HG02610 (cell line): ENCODE data around the gene TANGO6.

Source experiments
- ATAC-seq: cut with Tn5 transposase; IDR thresholded peaks from one replicate; pipeline ENCODE4 v1.9.1; 2021; ENCODE audit warnings: mild to moderate bottlenecking, moderate library complexity; ENCODE audit not compliant: unreplicated experiment

The TANGO6 gene

DNA sequence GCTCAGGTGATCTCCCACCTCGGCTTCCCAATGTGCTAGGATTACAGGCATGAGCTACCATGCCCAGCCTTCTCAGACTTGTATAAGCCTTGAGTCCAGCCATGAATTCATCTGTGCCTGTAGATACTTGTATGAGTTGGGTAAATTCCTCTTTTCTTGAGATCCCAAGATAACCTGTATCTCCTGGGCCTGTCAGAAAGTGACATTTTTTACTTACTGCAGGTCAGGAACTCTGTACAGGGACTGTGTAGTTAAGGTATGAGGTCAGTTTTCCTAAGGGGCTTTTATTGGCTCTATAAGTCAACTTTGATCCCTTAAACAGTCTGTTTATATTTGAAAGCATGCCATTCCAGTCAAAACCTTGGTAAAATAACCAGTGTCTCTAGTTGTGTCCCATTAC is 155.8 kb downstream of the TANGO6 start:
- no peak for ATAC-seq

DNA sequence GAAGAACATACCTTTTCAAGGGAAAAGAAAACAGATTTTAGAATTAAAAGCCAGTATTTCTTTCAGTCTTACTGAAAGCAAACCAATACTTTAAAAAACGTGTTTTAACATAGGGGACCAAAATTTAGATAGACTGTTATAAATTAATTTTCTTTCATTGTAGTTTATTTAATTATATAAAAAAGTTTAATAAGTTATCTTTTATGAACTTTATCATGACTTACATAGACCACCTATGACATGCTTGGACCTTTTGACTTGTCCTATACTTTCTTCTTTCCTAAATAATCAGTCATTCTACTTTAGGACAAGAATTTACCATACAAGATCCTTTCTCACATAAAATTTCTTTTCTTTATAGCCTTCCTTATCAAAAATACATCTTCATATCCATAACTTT is 160.2 kb downstream of the TANGO6 start:
- ATAC-seq: no peak

DNA sequence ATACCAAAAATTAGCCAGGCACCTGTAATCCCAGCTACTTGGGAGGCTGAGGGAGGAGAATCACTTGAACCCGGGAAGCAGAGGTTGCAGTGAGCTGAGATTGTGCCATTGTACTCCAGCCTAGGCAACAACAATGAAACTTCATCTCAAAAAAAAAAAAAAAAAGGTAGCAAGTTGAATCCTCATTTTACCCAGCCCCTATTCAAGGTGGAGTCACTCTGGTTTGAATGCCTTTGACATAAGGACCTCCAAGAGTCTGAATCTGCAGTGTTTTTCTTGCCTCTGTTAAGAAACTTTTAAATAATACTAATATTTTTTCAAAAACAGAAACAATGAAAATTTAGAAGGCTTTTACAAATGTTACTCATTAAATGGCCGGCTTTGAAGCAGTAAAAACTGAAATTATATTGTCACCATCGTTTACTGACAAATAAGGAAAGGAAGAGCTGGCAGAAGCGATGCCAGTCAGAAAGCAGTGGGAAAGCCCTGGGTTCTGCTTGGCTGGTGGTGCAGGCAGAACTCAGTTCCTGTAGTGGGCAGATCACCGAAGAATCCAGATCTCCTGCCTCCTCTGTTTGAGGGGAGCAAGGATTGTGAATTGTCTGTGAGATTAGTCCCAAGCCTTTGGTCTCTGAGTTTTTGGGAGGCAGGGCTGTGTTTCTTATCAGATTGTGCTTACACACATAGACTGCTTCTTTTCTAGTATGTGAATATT is 162.5 kb downstream of the TANGO6 start:
- ATAC-seq: peak; percentile 53

DNA sequence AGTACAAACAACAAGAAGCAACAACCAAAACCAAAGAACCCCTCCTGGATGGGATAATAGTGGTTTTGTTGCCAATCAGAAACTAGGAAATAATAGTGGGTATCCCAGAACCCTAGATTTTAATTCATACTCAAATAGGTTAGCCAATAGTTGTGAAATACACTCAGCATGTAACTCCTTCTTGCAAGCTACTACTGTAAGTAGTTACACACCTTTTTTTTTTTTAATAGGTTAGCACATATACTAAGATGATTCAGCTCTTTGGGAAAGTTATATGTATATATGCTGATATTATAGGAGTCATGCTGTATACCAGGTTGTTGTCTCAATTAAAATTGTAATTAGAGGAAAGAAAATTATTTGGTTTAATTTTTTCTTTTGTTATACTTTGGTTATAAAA is 169.6 kb downstream of the TANGO6 start:
- no peak for ATAC-seq

DNA sequence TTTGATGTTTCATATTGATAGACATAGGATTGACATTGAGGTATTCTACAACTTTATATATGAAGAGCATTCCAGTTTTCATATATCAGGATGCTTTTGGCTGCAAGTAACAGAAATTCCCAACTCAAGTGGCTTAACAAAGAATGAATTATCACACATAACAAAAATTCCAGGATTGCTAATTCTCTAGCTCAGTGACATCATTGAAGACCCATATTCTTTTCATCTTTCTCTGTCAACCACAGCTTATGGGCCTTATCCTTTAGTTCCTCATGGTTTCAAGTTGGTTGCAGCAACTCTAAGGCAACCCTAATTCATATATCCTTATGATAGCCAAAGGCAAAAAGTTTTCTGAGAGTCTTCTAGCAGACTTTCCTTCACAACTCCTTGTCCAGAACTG is 170.7 kb downstream of the TANGO6 start:
- no peak for ATAC-seq

DNA sequence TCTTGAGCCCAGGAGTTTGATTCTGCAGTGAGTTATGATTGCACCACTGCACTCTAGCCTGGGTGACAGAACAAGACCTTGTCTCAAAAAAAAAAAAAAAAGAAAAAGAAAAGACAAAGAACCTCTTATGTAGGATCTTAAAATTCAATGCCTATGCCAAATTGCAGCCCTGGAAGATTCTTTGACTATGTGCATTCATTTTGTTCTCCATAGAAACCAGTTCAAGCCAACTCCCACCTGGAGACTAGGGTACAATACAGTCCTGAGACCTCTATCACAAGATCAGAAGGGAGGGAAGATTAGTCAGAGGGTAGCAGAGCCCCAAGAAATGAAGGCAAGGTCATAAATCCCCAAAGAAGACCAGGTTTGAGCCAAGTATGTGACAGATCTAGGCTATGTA is 171.5 kb downstream of the TANGO6 start:
- no peak for ATAC-seq

DNA sequence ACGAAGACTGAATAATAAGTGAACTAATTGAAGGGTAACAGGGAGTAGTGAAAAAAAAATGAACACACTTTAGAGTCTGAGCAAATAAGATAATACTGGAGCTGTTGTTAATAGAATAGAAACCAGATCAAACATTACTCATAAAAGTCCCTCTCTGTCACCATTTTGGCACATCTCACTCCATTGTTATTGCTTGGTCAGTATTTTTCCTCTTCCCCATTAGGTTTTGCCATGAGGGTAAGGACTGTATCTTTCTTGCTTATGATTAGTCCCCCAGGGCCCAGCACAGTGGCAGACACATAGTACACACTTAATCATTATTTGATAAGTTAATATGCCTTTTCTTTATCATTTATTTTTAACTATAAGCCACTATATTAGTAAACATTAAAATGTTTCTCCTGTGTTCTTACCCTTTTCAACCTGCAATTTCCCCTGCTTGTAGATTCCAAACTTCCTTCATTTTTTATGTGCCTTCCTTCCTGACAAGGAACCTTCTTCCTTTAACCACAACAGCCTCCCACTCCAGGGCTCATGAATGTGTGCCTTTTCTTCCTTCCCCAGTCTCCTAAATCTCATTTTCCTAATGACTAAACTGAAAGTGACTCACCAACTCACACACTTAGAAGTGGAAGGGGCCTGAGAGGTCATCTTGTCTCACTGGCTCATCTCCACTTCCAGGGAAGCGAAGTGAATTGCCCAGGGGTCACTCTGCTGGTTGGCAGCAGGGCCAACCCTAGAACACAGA is 173.9 kb downstream of the TANGO6 start:
- no peak for ATAC-seq

DNA sequence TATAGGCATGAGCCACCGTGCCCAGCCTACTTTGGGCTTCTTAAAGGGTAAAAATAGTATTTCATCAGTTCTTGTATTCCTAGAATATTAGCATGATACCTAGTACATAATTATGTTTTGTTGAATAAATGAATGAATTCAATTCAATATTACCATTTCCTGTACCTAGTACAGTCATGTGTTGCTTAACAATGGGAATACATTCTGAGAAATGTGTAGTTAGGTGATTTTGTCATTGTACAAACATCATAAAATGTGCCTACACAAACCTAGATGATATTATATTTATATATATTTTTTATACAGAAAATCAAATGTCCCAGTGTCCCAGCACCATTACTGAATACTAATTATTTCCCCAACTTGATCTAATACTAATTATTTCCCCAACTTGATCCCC is 176.5 kb downstream of the TANGO6 start:
- no peak for ATAC-seq

DNA sequence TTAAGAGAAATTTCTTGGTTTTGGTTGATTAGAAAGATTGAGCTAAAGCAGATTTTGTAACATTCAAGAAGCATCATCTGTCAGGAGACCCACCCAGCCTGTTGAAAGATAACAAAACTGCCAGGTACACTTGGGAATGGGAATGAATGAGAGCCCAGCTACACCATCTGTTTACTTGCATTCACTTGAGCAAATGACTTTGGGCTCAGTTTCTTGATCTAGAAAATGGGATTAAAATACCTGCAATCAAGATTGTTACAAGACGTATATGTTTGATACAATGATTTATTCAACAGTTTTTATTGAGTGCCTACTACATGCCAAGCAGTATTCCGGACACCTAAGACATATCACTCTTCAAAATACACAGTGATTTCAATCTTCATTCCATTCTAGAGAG is 185.8 kb downstream of the TANGO6 start:
- ATAC-seq: no peak

DNA sequence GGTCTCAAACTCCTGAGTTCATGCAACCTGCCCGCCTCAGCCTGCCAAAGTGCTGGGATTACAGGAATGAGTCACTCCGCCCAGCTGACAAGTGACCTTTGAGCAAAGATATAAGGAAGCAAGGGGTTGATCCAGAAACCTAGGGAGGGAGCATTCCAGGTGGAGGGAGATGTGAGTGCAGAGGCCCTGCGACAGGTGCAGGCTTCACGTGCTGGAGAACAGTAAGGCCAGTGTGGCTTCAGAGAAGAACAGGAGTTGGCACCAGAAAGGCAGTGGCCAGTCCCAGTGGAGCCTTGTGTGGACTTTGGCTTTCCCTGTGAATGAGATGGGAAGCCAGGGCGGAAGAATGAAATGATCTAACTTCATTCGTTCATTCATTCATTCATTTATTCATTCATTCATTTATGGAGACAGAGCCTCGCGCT is 188.6 kb downstream of the TANGO6 start:
- ATAC-seq: no peak

DNA sequence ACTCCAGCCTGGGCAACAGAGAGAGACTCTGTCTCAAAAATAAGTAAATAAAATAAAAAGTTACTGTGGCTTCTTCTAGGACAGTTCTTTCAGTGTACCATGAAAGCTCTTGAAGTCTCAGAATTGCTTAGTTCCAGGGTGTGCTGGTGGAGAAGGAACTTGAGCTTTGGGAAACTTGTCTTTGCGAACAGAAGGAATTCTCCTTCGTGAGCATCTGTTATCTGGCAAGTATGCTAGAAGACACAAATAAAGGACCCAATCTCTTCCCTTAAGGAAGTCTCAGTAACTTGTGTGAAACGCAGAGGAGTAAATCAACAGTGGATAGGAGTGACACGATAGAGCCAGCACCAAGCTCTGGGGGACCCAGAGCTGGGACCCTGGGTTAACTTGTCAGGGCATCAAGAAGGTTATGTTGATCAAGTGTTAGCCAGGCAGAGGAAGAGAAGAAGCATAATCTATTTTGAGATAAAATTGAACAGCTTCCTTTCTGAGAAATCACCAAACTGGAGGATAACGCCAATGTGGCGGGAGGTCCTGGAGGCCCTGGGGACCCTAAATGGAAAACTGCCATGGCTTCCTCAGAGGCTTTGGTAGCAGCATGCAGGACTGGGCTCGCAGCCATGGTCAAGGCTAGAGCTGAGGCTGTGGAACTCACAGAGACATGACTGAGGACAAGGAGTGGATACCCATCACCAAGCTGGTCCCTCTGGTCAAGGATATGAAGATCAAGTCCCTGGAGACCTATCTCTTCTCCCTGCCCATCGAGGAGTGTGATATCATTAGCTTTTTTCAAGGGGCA is 190.0 kb downstream of the TANGO6 start:
- ATAC-seq: no peak

DNA sequence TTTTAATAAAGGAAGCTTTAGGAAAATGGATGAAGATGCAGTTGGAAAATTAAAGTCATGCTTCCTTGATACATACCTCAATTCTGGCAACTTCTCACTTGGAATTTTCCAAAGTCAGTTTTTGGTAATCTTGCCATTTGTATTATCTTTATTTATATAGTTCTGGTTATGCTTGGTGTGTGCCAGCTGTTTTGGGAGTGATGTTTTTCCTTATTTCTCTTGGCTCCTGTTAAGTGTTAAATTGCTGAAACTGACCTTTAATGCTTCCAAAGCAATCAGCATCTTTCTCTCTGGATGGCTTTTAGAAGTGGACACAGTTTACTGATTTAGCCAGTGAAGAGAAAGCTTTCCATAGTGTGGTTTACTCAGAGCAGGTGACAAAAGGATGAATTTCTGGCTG is 192.0 kb downstream of the TANGO6 start:
- no peak for ATAC-seq

DNA sequence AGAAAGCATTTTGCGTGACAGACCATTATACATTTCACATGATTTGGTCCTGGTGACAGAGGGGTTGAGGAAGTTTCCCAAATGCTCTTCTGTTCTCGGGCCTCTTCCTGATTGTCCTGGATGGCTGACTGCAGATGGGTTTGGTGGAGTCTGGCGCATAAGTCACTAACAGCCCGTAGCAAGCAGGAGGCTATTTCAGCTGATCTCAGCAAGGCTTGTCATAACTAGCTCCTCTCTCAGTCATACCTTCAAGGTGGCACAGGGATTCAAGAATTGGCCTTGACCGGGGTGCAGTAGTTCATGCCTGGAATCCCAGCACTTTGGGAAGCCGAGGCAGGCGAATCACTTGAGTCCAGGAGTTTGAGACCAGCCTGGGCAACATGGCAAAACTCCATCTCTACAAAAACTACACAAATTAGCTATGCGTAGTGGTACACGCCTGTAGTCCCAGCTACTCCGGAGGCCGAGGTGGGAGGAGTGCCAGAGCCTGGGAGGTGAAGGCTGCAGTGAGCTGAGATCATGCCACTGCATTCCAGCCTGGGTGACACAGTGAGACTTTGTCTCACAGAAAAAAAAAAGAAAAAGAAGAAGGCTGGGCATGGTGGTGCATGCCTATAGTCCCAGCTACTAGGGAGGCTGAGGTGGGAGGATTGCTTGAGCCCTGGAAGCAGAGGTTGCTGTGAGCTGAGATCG is 193.2 kb downstream of the TANGO6 start:
- ATAC-seq: no peak

DNA sequence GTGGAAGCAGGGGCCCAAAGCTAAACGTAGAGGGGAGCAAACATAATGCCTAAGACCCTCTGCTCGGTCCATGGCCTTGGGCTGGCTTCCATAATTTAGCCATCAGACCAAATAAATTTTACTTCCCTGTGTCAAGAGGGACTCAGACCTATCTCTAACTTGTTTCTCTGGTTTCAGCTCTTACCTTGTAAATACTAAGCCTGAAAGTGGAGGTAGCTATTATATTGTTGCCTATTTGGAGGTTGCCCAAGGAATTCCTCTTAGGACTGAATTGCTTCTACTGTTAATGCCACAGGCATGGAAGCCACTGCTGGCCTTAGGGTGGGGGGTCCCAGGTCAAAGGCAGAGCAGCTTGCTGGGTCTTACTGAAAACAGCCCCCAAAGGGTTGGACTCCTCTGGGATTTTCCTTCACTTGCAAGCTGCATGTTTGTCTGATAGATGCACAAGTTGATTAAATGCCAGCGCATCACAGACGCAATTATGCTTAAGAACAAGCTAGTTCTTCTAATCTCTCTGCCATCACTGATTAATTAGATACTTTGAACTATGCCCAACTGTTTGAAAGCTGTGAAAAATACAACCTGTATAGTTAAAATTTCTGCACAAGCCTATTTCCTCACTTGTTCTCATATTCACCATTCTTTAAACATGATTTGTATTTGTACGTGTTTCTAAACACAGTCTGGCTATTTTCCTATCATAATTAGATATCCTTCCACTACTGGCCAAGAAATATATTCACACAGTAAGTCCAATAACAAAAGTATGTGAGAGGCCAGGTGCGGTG is 194.2 kb downstream of the TANGO6 start:
- ATAC-seq: no peak

DNA sequence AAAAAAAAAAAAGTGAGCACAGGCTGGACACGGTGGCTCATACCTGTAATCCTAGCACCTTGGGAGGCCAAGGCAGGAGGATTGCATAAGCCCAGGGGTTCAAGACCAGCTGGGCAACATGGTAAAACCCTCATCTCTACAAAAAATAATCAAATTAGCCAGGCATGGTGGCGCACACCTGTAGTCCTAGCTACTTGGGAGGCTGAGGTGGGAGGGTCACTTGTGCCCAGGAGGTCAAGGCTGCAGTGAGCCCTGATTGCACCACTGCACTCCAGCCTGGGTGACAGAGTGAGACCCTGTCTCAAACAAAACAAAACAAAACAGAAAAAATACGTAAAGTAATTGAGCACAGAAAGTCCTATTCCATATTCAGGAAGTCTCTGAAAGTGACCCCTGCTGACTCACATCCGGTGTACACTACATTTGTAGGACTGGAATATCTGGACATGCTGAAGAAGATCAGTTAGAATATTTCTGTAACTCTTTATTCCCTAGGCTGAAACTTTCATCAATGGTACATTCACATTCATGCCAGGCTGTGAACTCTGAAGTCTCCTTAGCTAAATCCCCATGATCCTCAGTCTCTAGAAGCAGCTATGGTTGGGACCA is 196.1 kb downstream of the TANGO6 start:
- ATAC-seq: no peak

DNA sequence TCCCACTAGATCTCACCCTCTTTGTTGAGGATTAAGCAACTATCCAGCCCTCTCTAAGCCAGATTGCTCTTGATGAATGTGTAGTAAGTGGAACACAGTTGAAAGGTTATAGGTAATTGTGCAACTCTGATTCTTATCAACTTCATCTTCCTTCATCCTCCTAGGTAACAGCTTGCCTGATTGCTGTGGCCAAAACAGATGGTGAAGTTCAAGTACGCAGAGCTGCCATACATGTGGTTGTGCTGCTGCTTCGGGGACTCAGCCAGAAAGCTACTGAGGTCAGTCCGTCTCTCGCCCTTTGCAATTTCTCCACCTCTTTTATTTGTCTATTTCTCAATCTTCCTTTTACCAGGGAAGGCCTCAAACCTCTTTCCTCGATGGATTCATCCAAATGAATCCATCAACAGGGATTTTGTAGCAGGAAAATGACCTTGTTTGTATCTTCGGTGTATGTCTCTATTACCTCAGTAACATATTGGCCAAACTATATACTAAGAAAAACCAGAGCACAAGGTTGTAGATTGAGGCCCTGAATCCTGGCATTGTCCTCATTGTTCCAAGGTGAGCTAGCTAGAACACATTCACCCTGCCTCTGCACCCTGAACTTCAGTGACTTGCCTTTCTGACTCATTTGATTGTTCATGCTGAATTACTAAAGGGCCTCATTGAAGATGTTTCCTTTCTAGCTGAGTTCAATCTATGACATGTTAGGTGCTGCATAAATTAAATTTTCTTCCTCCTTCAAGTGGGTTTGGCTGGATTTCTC is 197.0 kb downstream of the TANGO6 start:
- ATAC-seq: no peak

DNA sequence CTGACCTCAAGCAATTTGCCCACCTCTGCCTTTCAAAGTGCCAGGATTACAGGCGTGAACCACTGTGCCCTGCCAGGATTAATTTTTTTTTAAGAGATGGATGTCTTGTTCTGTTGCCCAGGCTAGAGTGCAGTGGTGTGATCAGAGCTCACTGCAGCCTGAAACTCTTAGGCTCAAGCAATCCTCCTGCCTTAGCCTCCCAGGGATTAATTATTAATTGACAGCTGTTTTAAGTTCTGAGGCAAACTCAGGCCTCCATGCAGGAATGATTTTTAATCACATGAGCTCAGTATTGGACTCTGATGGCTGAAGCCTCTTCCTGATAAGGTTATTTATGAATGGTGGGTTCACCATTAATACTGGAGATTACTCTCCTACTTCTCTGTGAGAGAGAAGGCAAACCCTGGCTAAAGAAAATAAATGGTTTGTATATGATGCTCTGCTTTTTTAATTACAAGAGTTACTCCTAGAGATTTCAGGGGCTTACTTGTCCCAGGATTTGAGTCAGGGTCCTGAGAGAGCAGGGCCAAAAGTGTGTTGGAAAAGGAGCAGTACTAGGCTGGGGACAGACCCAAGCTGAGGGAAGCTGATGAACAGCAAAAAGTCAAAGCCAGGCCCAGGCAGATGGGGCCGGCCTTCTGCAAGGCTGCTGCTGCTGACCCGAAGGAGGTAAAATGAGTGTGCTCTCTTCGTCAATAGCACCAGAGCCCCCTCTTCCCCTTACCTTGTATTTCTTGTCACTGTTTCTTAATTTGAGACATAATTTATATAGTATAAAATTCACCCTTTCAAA is 205.2 kb downstream of the TANGO6 start:
- no peak for ATAC-seq

DNA sequence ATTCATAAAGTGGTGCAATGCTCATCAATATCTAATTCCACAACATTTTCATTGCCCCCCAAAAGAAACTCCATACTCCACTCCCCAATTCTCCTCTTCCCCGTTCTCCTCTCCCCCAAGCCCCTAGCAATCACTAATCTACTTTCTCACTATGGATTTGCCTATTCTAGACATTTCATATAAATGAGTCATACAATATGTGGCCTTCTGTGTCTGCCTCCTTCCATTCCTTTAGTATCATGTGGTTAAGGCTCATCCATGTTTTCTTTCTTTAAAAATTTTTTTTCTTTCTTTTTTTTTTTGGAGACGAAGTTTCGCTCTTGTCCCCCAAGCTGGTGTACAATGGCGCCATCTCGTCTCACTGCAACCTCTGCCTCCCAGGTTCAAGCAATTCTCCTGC is 205.8 kb downstream of the TANGO6 start:
- ATAC-seq: no peak
